ENCODE data around the gene RNF217.

RNF217 gene

DNA sequence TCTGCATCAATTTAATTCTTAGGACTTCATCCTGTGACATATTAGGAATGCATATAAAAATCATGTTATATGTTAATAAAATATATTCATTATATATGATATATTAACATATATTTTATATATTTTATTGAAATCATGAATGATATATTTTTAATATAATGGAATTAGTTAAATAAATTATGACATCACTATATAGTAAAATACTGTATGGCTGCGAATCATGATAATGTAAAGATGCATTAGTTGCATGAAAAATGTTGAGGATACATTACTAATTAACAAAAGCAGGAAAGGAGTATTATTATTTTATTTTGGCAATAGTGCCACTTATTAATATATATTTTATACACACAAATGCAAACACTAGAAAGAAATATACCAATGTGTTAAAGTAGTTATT, 8.4 kb upstream of the RNF217 start:
- DNase-seq (ENCODE audit: low spot score), result no peak
- in situ Hi-C loops (cut with MboI; ENCODE audit: low sequenced_read_pairs, unreplicated experiment), result no loop called here
- TF ChIP-seq CTCF (IDR thresholded peaks at IDR 0.05; ENCODE audit: borderline replicate concordance, control extremely low read depth, extremely low read depth, insufficient read depth, missing control alignments), result no peak

DNA sequence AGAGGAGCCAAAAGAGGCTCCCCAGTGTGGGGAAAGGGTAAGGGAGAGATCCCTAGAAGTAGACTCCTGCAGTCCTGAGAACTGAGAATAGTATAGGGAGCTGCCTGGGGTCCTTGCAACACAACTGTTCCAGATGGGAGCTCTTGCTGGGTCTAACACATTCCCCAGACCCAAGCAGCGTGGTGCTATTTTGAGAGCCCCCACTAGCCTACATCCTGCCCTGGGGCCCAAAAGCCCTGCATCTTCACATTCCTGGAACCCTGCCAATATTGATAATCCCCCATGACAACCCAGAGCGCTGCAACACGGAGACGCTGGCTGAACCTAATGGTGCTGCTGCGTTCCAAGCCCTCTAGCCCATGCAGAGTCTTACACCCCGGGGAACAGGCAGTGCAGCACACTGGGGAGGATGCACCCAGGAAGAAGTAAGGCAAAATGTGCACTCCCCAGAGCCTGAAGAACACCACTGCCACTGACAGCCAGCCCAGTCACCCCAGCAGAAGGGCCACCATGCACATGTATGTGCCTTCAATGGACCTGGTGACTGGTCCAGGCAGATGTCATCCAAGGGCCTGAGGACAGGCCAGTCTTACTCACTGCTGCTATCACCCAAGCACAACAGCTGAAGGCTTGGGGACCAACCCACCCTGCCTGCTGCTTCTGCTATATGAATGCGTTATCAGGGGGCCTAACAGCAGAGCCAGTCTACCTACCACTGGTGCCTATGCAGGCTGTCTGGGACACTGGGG, 7.0 kb upstream of the RNF217 start:
- TF ChIP-seq CTCF (IDR thresholded peaks at IDR 0.05; ENCODE audit: borderline replicate concordance, control extremely low read depth, extremely low read depth, insufficient read depth, missing control alignments), result no peak
- in situ Hi-C loops (cut with MboI; ENCODE audit: low sequenced_read_pairs, unreplicated experiment), result no loop called here
- no peak for DNase-seq (ENCODE audit: low spot score)

DNA sequence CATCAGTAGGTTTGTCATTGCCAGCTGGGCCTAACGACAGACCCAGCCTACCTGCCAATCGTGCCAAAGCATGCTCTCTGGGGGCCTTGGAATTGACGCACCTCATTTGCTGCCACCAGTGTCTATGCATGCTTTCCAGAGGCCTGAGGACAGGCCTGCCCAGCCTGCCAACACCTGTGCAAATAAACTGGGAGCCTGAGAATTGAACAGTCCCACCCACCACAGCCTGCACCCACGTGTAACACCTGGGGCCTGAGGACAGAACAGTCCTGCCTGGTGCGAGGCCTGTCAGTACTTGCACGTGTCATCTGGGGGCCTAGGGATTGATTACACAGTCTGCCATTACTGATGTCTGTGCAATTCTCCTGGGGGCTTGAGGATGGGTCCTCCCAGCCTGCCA, 6.2 kb upstream of the RNF217 start:
- no peak for TF ChIP-seq CTCF (IDR thresholded peaks at IDR 0.05; ENCODE audit: borderline replicate concordance, control extremely low read depth, extremely low read depth, insufficient read depth, missing control alignments)
- DNase-seq (ENCODE audit: low spot score), result no peak
- in situ Hi-C loops (cut with MboI; ENCODE audit: low sequenced_read_pairs, unreplicated experiment), result no loop called here

DNA sequence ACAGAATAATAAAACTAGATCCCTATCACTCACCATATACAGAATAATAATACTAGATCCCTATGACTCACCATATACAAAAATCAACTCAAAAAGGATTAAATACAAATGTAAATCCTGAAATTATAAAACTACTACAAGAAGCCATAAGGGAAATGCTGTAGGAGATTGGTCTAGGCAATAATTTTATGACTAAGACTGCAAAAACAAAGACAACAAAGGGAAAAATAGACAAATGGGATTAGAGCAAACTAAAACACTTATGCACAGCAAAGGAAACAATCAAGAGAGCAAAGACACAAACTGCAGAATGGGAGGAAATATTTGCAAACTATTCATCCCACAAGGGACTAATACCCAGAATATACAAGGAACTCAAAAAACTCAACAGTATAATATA, 4.1 kb upstream of the RNF217 start:
- in situ Hi-C loops (cut with MboI; ENCODE audit: low sequenced_read_pairs, unreplicated experiment), result no loop called here
- TF ChIP-seq CTCF (IDR thresholded peaks at IDR 0.05; ENCODE audit: borderline replicate concordance, control extremely low read depth, extremely low read depth, insufficient read depth, missing control alignments), result no peak
- no peak for DNase-seq (ENCODE audit: low spot score)

GRCh38 chr6:124958759-124959354, 3.4 kb upstream of the RNF217 start:
- in situ Hi-C loops (cut with MboI; ENCODE audit: low sequenced_read_pairs, unreplicated experiment), result no loop called here
- DNase-seq (ENCODE audit: low spot score), result no peak
- TF ChIP-seq CTCF (IDR thresholded peaks at IDR 0.05; ENCODE audit: borderline replicate concordance, control extremely low read depth, extremely low read depth, insufficient read depth, missing control alignments), result no peak

DNA sequence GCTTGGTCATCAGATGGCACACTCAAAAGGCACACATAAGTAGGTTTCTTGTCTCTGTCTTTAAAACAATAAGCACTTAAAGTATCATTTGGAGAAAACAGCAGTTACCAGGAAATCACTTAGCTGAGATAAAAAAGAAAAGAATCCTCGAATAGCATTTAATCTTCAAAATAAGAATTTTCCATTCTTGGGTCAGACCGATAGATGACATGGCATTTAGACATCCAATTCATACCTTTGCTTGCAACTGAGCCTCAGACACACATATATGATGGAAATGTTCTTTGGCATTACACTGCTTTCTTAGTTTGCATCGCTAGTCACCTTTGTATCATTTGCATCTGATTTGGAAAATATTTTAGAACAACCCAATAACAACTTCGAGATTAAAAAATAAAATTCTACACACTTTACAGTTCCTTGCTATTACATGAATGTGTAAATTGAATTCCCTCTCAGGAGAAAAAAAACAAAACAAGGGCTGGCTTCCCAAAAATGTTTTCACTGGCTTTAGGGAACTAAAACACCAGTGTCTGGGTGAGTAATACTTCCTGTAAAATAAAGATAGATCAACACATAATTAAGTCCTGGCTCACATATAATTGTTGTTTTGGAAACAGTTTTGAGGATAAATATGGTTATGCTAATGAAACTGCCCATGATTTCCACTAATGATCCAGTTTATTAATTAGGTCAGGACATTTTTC, 1.3 kb upstream of the RNF217 start:
- TF ChIP-seq CTCF (IDR thresholded peaks at IDR 0.05; ENCODE audit: borderline replicate concordance, control extremely low read depth, extremely low read depth, insufficient read depth, missing control alignments), result no peak
- in situ Hi-C loops (cut with MboI; ENCODE audit: low sequenced_read_pairs, unreplicated experiment), result no loop called here
- no peak for DNase-seq (ENCODE audit: low spot score)
